K562 (cell line): Measurements from ENCODE around the gene LTBP1. TPM values are rescaled to one million over a fixed set of nuclear protein-coding genes. Genes with fewer than 3 reads are reported as not detected.
A peak's percentile ranks its signal among the peaks of the same experiment; 100 is the strongest.

Source experiments
- FOS ChIP-seq: IDR thresholded peaks from 3 replicates; pipeline ENCODE4 v1.6.1; 2011; ENCODE audit not compliant: insufficient read length; ENCODE audit errors: extremely low read depth
- MAFF ChIP-seq: IDR thresholded peaks from 2 replicates; pipeline ENCODE4 v1.6.1; 2012; ENCODE audit warnings: low read length, improper control_type of control experiment
- MAFG ChIP-seq: fragments of 450-650 bp; conservative IDR thresholded peaks from 2 replicates; pipeline ENCODE4 v1.6.1; 2016; ENCODE audit warnings: missing genetic modification characterization, missing compliant biosample characterization
- MEIS2 ChIP-seq: fragments of 450-650 bp; IDR thresholded peaks from 2 replicates; pipeline ENCODE4 v1.6.1; 2014; ENCODE audit warnings: mild to moderate bottlenecking; ENCODE audit not compliant: partially characterized antibody
- NCOA4 ChIP-seq: fragments of 450-650 bp; IDR thresholded peaks from 2 replicates; pipeline ENCODE4 v1.6.1; 2018; ENCODE audit warnings: mild to moderate bottlenecking; ENCODE audit not compliant: partially characterized antibody
- NFE2 ChIP-seq: IDR thresholded peaks from 2 replicates; pipeline ENCODE4 v1.6.1; 2014; ENCODE audit warnings: antibody characterized with exemption, low read depth
- NFE2L1 ChIP-seq: fragments of 450-650 bp; IDR thresholded peaks from 2 replicates; pipeline ENCODE4 v1.6.1; 2016; ENCODE audit warnings: missing genetic modification characterization, low read depth, mild to moderate bottlenecking, missing compliant biosample characterization, moderate library complexity, borderline replicate concordance
- RCOR1 ChIP-seq, 2 experiments: IDR thresholded peaks; 2 replicates each; pipeline ENCODE4 v1.6.1; 2012; ENCODE audit warnings: low read depth in 2 of 2, low read length in 2 of 2, borderline replicate concordance in 1 of 2, improper control_type of control experiment in 1 of 2
- SMARCA4 ChIP-seq: fragments of 450-650 bp; IDR thresholded peaks from 2 replicates; pipeline ENCODE4 v1.6.1; 2016
- ZNF12 ChIP-seq: sonication (generic); formaldehyde crosslinking; IDR thresholded peaks from 2 replicates; pipeline ENCODE4 v1.4.0; 2020; ENCODE audit warnings: mild to moderate bottlenecking, missing genetic modification reagents
- ZNF316 ChIP-seq: fragments of 450-650 bp; IDR thresholded peaks from 2 replicates; pipeline ENCODE4 v1.6.1; 2016
- polyA plus RNA-seq, 8 experiments: library from polyadenylated mRNA; depleted of rRNA in 4 of 8; stranded (reverse) in 5 of 8; unstranded in 3 of 8; fragments of >200 nt; fragmentation: Nextera tagmentation in 2 of 8; fragmentation: Illumina TruSeq in 1 of 8; extraction: Ambion mirVana in 2 of 8; extraction: Trizol in 1 of 8; gene quantifications; 2 replicates each; pipeline versions ENCODE4 v1.2.1 to v1.2.3, GENCODE V29; 2011 to 2014; ENCODE audit warnings: inconsistent platforms in 1 of 8, missing spikeins in 1 of 8
- total RNA-seq, 7 experiments: library from RNA; depleted of rRNA in 6 of 7; stranded (reverse); fragments of >200 nt in 6 of 7; fragmentation: Illumina TruSeq in 2 of 7; extraction: Trizol in 2 of 7; gene quantifications; 2 replicates each; pipeline versions ENCODE4 v1.2.1 to v1.2.3, GENCODE V29; 2011 to 2021; ENCODE audit warnings: low replicate concordance in 1 of 7
- TF ChIP-seq, protein P1 (sequence below), 2 experiments: fragments of 450-650 bp in 1 of 2; IDR thresholded peaks; 2 replicates each; pipeline ENCODE4 v1.6.1; 2011 to 2017; ENCODE audit warnings: low read depth in 2 of 2, antibody characterized with exemption in 1 of 2, borderline replicate concordance in 1 of 2, low read length in 1 of 2, mild to moderate bottlenecking in 1 of 2, mixed read lengths in 1 of 2; ENCODE audit not compliant: control insufficient read depth in 1 of 2

The LTBP1 gene
- total and polyA plus RNA-seq, 9 of the 15 experiments (the other 6 are each of a cell fraction or from before 2014, with no cell fraction given) = 3.6 to 16.4 (median 8.5) TPM

DNA sequence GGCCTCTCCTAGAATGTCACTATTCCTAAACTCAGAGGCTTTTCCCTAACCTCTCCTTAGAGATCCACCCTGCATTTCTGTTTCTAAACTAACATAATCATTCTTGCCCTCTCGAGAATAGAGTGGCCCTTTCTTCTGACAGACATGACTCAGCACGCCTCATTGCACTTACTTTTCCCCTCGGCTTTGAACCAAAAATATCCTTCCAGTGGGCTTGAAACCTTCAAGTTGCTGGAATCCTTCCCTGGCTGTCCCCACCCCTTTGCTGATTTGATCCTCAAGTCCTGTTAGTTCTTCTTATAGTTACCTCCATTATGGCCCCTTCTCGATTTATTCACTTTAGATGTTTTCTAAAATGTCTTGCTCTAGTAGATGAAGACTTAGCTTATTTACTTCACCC lies 158.0 kb downstream of the LTBP1 start (continued):
- TF ChIP-seq ZNF316 = peak; percentile 88
- TF ChIP-seq NCOA4 = no peak
- TF ChIP-seq MEIS2 = no peak
- no peak for TF ChIP-seq ZNF12 (CRISPR knock-in tag)
- 0 out of 2 replicates have a peak, but pooled peaks have one; percentile 37 for TF ChIP-seq SMARCA4
- TF ChIP-seq NFE2L1 (tag) = peak; percentile 61
- peak; percentile 69 for TF ChIP-seq MAFF
- TF ChIP-seq RCOR1 (IDR thresholded peaks at IDR 0.05; ENCODE audit: borderline replicate concordance in 1 of 2, low read depth in 2 of 2, low read length in 2 of 2) = no peak
- no peak for TF ChIP-seq FOS
- peak; percentile 86 for TF ChIP-seq NFE2
- TF ChIP-seq MAFG (tag) = peak; percentile 85
- TF ChIP-seq, protein P1, sequence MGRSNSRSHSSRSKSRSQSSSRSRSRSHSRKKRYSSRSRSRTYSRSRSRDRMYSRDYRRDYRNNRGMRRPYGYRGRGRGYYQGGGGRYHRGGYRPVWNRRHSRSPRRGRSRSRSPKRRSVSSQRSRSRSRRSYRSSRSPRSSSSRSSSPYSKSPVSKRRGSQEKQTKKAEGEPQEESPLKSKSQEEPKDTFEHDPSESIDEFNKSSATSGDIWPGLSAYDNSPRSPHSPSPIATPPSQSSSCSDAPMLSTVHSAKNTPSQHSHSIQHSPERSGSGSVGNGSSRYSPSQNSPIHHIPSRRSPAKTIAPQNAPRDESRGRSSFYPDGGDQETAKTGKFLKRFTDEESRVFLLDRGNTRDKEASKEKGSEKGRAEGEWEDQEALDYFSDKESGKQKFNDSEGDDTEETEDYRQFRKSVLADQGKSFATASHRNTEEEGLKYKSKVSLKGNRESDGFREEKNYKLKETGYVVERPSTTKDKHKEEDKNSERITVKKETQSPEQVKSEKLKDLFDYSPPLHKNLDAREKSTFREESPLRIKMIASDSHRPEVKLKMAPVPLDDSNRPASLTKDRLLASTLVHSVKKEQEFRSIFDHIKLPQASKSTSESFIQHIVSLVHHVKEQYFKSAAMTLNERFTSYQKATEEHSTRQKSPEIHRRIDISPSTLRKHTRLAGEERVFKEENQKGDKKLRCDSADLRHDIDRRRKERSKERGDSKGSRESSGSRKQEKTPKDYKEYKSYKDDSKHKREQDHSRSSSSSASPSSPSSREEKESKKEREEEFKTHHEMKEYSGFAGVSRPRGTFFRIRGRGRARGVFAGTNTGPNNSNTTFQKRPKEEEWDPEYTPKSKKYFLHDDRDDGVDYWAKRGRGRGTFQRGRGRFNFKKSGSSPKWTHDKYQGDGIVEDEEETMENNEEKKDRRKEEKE (IDR thresholded peaks at IDR 0.05; ENCODE audit: borderline replicate concordance in 1 of 2, control insufficient read depth in 1 of 2, low read depth in 2 of 2, low read length in 1 of 2) = no peak
